Stimulated activated CD4-positive, alpha-beta T cell treated with anti-CD3 and anti-CD28 coated beads, Interleukin-4, amount 100 ng/mL, for 48 hours (primary cell): ENCODE measurements around the gene GTF2I.
"Not testable (repeated sequence)": the region's sequence is repeated elsewhere in the genome, so short reads cannot be mapped to it uniquely, and the experiment has no call there.

Experiments
- DNase-seq, 2 donors: peaks; one replicate each; pipeline ENCODE4 v3.0.0-alpha.2; 2020; ENCODE audit warnings: low read depth in 2 of 2

Gene GTF2I

GRCh38 chr7:74713567-74713966 lies 56.0 kb downstream of the GTF2I start:
- no peak for DNase-seq

GRCh38 chr7:74717889-74718288 lies 60.4 kb downstream of the GTF2I start:
- DNase-seq, result no peak

- no peak for DNase-seq
These were observed 60.8 kb downstream of the GTF2I start for GRCh38 chr7:74718336-74718735.

GRCh38 chr7:74722153-74722552 lies 64.6 kb downstream of the GTF2I start:
- no peak for DNase-seq

GRCh38 chr7:74725840-74726239 lies 68.3 kb downstream of the GTF2I start:
- no peak for DNase-seq

GRCh38 chr7:74726309-74727101 lies 69.0 kb downstream of the GTF2I start:
- DNase-seq, result no peak

- DNase-seq, result not testable (repeated sequence)
These were observed 71.2 kb downstream of the GTF2I start for GRCh38 chr7:74728686-74729085.

- not testable (repeated sequence) for DNase-seq
These were observed 72.7 kb downstream of the GTF2I start for GRCh38 chr7:74730186-74730585.

GRCh38 chr7:74739974-74740703 lies 82.6 kb downstream of the GTF2I start:
- not testable (repeated sequence) for DNase-seq

- DNase-seq, result not testable (repeated sequence)
These were observed 86.5 kb downstream of the GTF2I start for GRCh38 chr7:74743936-74744557.

GRCh38 chr7:74753921-74754482 lies 96.5 kb downstream of the GTF2I start:
- not testable (repeated sequence) for DNase-seq

- not testable (repeated sequence) for DNase-seq
These were observed 99.2 kb downstream of the GTF2I start for GRCh38 chr7:74756673-74757072.

- not testable (repeated sequence) for DNase-seq
These were observed 100.8 kb downstream of the GTF2I start for GRCh38 chr7:74758268-74758667.

- not testable (repeated sequence) for DNase-seq
These were observed 101.5 kb downstream of the GTF2I start for GRCh38 chr7:74758982-74759381.

GRCh38 chr7:74765205-74765918 lies 107.8 kb downstream of the GTF2I start:
- DNase-seq, result not testable (repeated sequence)

GRCh38 chr7:74766509-74766908 lies 109.0 kb downstream of the GTF2I start:
- DNase-seq, result not testable (repeated sequence)

GRCh38 chr7:74766991-74767390 lies 109.5 kb downstream of the GTF2I start:
- not testable (repeated sequence) for DNase-seq

GRCh38 chr7:74770062-74770461 lies 112.5 kb downstream of the GTF2I start:
- DNase-seq, result not testable (repeated sequence)

GRCh38 chr7:74772093-74772492 lies 114.6 kb downstream of the GTF2I start:
- DNase-seq, result not testable (repeated sequence)

GRCh38 chr7:74773760-74774750 lies 116.5 kb downstream of the GTF2I start, which contains the start of gene NCF1:
NCF1 (plus strand) TSS chr7:74774011; CDS start chr7:74774032, 21 bp downstream.
- not testable (repeated sequence) for DNase-seq
